HG03196 (cell line): ENCODE results near the gene PBX2.
"Not testable (repeated sequence)": the region's sequence is repeated elsewhere in the genome, so short reads cannot be mapped to it uniquely, and the experiment has no call there.

Experiments
- ATAC-seq: cut with Tn5 transposase; IDR thresholded peaks from one replicate; pipeline ENCODE4 v1.9.1; 2021; ENCODE audit not compliant: unreplicated experiment

Gene PBX2

DNA sequence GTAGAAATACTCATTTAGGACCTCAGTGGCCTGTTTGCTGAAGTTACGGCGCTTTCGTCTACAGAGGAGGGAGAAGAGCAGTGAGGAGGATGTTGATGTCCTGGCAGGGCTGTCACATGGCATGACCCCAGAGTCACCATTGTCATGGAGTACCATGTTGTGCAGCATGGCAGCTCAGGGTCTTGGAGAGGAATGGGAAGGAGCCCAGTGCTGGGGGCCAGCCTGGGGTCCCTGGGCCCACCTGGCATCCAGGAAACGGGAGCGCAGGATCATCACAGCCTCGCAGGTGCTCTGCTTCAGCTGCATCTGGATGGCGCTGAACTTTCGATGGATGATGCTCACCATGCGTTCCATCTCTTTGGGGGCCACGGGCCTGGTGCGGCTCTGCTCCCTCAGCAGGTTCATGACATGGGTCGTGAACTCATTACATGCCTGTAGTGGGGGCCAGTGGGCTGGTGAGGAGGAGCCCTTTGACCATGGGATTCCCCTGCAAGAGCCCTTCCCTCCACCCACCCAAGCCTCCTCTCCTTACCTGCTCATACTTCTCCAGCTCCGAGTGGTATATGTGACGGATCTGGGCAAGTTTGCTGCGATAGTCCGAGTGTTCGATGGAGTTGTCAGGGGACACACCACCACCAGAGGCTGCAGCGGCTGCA, 2.1 kb downstream of the PBX2 start:
- not testable (repeated sequence) for ATAC-seq

GRCh38 chr6:32187009-32187709, 2.8 kb downstream of the PBX2 start:
- ATAC-seq = no peak

DNA sequence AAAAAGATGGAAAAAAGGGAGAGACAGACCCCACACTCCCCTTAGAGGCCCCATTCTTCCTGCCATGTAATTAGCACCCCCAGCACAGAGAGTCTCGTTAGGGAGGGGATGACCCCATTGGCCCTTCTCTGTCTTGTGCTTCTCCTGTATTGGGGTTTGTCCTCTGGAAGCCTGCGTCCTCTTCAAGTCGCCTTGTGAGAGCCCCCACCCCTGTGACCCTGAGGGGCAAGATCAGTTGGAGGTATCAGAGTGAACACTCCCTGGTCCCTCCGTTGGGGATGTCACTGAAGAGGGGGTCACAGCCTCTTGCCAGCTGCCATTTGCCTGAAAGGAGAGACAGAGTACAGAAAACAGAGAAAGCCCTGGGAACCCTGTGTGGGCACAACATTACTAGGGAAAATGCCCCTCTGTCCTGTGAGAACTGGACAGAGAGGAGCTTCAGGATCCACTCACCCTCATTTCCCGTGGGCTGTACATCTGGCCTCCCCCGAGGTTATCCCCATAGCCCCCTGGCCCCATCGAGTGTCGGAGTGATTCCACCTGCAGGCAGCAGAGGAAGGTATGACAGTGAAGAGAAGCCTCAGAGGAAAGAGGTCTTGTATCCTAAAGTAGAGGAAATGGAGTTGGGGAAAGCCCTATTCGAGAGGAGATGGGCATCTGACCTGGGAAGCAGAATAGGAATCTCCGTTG, 3.7 kb downstream of the PBX2 start:
- not testable (repeated sequence) for ATAC-seq

DNA sequence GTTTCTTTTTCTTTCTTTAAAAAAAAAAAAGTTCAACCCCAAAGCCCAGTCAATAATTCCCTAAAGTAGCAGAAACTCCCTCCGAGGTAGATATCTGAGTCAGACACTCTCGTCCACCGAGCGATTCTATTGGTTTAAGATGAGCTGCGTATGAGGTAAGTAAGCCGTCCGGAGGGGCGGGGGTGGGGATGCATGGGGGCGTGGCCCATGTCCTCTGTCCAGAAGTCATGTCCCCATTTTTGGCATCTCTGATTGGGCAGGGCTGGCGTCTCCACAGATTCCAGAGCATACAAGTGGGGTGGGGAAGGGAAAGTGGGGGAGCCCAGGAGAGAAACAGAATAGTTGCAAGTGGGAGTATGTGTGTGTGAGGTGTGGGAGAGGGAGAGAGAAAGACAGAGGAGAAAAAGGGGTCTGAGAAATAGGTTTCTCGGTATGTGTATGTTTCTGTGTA, 4.3 kb downstream of the PBX2 start:
- not testable (repeated sequence) for ATAC-seq

GRCh38 chr6:32184084-32184640, 5.8 kb downstream of the PBX2 start, which contains the start of gene AGER:
TSS of gene AGER (minus strand) at chr6:32184253. CDS start at chr6:32184222, 31 bp downstream.
- ATAC-seq = no peak

DNA sequence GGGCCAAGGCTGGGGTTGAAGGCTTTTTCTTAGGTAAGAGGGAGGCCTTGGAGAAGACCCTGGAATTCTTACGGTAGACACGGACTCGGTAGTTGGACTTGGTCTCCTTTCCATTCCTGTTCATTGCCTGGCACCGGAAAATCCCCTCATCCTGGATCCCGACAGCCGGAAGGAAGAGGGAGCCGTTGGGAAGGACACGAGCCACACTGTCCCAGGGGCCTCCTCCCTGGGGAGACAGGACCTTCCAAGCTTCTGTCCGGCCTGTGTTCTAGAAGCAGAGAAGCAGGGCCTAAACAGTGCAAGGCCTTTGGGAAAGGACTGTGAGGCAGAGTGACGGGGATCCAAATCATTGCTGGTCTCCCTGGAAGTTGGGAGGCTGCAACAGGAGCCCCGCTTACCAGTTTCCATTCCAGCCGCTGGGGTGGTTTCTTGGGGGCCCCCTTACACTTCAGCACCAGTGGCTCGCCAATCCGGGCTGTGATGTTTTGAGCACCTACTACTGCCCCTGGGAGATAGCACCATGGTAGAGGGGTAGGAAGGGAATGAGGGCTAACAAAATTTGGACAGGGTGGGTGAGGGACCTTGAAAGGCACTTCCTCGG, 6.4 kb downstream of the PBX2 start:
- no peak for ATAC-seq

- ATAC-seq = no peak
Observed at GRCh38 chr6:32183030-32183429, 7.0 kb downstream of the PBX2 start.

- ATAC-seq = no peak
Observed at GRCh38 chr6:32182555-32182981, 7.4 kb downstream of the PBX2 start.

- ATAC-seq = no peak
Observed at GRCh38 chr6:32181915-32182529, 8.0 kb downstream of the PBX2 start.

DNA sequence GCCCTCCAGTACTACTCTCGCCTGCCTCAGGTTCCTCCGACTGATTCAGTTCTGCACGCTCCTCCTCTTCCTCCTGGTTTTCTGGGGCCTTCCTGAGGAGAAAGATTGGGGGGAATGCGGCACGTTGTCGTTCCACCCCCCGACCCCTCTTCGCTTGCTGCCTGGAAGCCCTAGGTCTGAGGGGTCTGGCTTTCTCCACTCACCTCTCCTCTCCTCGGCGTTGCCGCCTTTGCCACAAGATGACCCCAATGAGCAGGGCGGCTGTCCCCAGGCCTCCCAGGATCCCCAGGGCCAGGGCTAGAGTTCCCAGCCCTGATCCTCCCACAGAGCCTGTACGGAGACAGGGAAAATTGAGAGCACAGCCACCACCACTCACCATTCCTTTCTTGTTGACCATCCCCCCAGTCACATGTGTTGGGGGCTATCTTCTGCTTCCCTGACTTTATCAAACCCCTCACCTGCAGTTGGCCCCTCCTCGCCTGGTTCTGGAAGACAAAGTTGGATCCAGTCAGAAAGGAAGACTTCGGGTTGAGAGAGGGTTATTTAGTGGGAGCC, 8.8 kb downstream of the PBX2 start:
- ATAC-seq = no peak

GRCh38 chr6:32179766-32180405, 10.1 kb downstream of the PBX2 start:
- ATAC-seq = no peak

DNA sequence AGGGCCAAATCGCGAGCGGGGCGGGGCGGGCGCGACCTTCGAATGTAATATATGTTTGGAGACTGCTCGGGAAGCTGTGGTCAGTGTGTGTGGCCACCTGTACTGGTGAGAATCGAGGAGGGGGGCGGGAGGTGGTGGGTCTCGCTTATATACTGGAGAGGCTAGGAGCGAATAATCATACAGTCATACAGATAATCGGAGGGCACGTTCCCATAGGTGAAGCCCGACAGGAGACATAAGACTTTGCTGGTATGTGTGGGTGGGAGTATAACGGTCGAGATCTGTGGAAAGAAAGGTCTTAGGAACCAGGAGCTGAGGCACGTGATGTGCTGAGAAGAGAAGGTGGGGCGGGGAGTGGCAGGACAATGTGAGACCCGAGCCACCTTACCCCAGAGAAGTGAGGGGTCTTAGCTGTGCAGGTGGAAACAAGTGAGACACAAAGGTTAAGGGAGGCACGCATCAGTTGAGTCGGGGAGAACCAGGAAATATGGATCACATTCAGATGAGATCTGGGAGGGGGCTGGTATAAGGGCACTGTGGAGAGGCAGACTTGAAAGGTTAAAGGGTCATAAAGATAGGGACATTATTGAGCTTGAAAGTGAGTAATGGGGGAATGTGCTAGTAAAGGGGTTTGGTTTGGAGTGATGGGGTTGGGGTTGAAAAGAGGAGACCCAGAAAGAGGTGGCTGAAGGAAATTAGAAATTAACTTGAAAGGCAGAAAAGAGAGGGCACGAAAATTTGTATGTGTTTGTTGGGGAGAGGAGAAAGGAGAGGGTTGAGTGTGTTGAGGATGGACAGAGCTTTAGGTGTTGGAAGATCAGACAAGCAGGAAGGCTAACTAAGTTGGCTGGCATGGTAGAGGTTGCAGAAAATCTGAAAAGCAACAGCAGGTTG, 11.2 kb downstream of the PBX2 start:
- no peak for ATAC-seq

DNA sequence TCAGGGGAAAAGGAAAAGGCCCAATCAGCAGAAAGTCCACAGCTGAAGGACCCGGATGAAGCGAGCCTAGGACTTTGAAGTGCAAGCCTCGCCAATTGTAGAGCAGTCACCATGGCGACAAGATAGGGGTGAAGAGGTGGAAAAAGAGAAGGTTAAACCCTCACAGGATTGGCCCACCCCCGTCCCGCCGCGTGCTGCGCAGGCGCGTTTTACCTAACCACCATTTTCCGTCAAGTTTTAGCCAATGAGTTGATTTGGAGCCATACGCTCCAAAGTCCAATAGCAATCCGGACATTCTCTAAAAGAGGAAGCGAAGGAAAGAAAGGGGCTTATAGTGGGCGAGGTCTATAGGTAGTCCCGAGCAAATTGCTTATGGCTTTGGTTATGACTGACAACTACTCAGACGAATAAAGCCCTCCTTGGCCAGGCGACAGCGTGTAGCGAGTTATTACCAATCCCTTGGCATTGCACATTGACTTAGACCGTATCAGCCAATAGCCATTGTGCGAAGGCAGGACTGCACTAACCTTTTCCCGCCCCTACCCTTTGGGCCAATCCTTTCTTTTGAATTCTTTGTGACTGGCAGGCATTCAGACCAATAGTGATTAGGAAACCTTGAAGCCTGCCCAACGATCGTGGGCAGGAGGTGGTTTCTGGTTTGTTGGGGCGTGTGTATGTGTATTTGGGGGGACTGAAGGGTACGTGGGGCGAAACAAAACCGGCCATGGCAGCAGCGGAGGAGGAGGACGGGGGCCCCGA, 12.0 kb downstream of the PBX2 start, which contains the start of gene RNF5:
TSS of gene RNF5 (plus strand) at position 618 of the 759 bp plus-strand sequence. CDS start at position 725, 107 bp downstream.
- ATAC-seq = peak; percentile 74

DNA sequence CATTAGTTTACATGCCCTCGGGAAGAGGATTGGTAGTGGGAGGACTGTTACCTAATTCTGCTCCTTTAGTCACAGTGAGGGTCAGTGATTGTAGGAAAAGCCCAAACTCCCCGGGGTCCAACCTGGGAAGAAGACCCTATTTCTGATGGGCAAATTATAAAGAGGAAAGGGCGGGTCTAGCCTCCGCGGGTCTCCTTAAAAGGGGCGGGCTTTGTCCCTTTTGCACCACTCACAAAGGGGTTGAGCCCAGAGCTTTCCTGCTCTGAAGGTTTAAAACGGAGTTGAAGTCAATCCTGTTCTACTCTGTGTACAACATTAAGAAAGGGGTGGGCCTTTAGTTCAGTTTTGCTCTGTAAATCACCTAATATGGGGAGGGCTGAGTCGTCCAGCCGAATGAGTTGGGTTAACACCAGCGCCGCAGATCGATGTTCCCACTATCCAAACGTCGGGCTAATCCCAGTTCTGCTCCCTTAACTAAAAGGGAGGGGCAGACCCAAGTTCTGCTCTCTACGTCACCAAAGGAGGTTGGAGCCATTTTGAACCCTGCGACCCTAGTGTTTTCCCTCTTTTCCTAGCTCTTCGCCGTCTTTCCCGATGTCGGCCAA, 12.7 kb downstream of the PBX2 start:
- ATAC-seq = peak; percentile 3

DNA sequence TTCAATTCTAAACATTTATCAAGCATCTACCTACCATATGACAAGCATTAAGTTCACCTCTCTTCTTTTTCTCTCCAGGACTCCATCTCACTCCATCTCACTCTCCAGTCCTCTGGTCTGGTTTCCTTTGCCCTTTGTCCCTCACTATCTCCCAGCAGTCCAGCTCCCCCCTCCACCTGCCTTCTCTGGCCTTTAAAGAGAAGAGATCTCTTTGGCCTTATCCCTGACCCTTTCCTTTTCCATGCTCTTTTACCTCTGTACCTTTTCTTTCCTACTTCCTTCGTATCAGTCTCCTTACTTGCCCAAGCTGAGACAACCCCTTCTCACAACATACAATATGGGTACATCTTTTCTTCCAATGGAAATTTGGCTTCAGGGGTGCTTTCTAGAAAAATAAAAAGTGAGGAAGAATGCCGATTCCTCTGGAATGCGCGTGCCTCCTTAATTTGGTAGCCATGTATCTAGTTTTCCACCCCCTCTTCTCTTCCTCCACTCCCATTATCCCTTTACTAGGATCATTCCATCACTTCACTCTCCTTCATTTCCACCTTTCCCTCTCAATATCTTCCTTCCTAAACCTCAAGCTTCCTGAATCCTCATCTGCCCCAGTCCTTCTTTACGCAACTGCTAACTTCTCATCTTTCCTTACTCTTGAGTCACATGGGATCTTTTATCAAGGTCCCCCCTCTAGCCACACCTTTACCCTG, 13.4 kb downstream of the PBX2 start:
- no peak for ATAC-seq

DNA sequence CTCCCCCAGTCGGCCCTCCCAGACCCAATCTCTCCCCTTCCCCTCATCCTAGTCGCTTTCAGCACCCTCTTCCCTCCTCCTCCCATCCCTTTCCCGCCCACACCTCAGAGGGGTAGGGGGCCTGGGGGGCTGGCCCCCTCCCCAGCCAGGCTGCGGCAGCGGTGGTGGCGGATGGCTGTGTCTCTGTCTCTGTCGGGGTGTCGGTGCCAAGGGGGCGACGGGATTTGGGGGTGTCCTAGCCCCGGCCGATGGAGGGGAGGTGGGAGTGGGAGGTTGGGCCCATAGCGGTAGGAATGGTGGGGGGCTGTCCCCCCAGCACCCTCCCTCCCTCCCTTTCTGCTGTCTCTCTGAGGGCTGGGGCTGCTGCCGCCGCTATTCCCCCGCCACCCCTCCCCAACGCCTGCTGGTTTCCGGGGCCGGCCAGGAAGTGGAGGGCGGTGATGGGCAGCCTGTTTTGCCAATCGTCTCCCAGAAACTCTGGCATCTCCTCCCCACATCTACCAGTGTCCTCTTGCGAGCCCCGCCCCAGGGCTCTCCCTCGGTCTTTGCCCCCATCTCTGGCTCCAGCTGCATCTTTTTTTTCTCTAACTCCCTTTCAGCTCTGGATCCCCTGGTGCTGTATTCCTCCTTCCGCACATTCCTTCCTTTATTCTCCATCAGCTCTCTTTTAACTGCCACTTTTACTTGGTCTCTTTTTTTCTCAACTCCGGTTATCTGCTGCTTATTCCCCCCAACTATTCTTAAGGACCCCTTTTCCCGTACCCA, 14.1 kb downstream of the PBX2 start, which contains the start of gene AGPAT1:
TSS of gene AGPAT1 (minus strand) at position 374 of the 765 bp plus-strand sequence. CDS start 4,588 bp downstream, outside the sequence.
- ATAC-seq = peak; percentile 38
